ENCODE measurements around the gene WDFY2.

WDFY2 gene

DNA sequence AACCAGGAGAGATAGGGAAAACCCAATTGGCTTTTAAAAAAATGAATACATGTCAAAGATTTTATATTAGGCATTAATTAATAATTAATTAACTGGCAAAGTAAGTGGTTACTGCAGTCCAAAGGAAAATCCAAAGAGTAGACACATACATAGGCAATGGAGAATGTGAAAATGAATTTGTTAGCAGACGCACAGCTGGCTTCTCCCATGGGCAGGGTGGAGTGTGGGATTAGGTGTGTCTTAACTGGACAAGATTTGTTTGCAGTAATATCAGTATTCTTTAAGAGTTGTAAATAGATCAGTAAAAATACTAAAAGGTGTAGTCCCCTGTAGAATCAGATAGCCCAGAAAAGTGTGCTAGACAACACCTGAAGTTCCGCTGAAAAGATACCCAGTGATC is 161.0 kb downstream of the WDFY2 start:
- no peak for DNase-seq
- no peak overlapping the region for H3K4me3 ChIP-seq (ENCODE audit: low read depth, low read length)
- in situ Hi-C loops (cut with HindIII; ENCODE audit: low pct_ligation_motif_present, low sequenced_read_pairs): no loop called here
- no peak overlapping the region for H3K27ac ChIP-seq
- H3K27me3 ChIP-seq (replicated peaks): no peaks in the 10 kb centered on the region
- peaks cover 3% of the 10 kb centered on the region for H3K36me3 ChIP-seq (replicated peaks)
- TF ChIP-seq, protein P1, sequence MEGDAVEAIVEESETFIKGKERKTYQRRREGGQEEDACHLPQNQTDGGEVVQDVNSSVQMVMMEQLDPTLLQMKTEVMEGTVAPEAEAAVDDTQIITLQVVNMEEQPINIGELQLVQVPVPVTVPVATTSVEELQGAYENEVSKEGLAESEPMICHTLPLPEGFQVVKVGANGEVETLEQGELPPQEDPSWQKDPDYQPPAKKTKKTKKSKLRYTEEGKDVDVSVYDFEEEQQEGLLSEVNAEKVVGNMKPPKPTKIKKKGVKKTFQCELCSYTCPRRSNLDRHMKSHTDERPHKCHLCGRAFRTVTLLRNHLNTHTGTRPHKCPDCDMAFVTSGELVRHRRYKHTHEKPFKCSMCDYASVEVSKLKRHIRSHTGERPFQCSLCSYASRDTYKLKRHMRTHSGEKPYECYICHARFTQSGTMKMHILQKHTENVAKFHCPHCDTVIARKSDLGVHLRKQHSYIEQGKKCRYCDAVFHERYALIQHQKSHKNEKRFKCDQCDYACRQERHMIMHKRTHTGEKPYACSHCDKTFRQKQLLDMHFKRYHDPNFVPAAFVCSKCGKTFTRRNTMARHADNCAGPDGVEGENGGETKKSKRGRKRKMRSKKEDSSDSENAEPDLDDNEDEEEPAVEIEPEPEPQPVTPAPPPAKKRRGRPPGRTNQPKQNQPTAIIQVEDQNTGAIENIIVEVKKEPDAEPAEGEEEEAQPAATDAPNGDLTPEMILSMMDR (IDR thresholded peaks at IDR 0.05; ENCODE audit: low read depth, low read length, missing control alignments): no peak

DNA sequence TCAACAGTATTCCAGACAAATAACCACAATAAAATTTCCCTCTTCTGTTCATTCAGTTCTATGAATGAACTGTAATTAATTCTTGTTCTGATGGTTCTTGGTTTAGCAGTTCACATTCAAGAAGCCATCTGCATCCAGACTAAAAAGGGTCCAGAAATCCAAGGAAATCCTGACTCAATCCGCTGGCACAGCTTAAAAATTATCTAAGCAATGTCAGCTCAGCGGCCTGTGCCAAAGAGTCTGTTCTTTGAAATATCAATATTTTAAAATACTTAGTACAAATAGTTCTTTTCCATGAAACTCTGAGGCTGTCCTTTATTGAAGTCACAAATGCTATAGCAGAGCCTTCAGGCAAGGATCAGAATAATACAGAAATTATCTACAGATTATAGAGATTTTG is 162.5 kb downstream of the WDFY2 start:
- DNase-seq: no peak
- H3K36me3 ChIP-seq (replicated peaks): peaks cover 3% of the 10 kb centered on the region
- TF ChIP-seq, protein P1 (IDR thresholded peaks at IDR 0.05; ENCODE audit: low read depth, low read length, missing control alignments): no peak
- no peak overlapping the region for H3K27ac ChIP-seq
- in situ Hi-C loops (cut with HindIII; ENCODE audit: low pct_ligation_motif_present, low sequenced_read_pairs): no loop called here
- H3K27me3 ChIP-seq (replicated peaks): no peaks in the 10 kb centered on the region
- no peak overlapping the region for H3K4me3 ChIP-seq (ENCODE audit: low read depth, low read length)

DNA sequence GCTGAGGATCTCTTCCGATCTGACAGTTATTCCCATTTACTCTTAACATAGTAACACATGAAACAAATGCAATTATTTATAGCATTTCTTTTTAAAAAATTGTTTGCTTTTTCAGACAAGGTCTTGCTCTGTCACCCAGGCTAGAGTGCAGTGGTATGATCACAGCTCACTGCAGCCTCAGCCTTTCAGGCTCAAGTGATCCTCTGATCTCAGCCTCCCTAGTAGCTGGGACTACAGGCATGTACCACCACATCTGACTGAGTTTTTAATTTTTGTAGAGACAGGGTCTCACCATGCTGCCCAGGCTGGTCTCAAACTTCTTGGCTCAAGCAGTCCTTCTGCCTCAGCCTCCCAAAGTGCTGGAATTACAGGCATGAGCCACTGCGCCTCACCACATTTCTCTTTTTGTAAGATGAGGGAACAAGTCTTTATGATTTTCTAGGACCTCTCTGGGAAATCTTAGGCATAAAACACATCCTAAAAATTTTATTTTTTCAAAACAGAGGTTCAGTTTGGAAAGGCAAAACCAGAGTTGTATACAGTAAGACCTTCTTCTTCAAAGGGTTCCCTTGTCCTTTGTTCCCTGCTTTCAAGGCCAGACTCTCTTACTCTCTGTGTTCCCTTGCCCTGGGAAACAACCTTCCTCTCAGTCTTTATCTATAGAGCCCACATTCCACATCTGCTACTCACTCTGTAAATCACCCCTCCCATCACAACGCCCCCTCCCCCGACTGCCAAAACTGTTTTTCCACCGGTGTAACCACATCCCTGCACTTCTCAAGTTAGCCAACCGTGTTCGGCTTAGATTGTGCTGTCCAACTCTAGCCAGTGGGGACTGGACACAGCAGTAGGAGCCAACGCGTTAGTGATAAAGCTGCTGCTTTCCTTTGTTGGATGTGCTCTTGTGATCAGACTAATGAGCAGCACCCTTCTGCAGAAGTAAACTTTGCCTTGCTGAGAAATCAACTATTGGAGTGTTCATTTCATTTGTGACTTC is 163.5 kb downstream of the WDFY2 start:
- in situ Hi-C loops (cut with HindIII; ENCODE audit: low pct_ligation_motif_present, low sequenced_read_pairs): no loop called here
- H3K4me3 ChIP-seq (ENCODE audit: low read depth, low read length): no peak overlapping the region
- H3K27me3 ChIP-seq (replicated peaks): no peaks in the 10 kb centered on the region
- DNase-seq: no peak
- H3K36me3 ChIP-seq (replicated peaks): peaks cover 3% of the 10 kb centered on the region
- TF ChIP-seq, protein P1 (IDR thresholded peaks at IDR 0.05; ENCODE audit: low read depth, low read length, missing control alignments): no peak
- no peak overlapping the region for H3K27ac ChIP-seq

DNA sequence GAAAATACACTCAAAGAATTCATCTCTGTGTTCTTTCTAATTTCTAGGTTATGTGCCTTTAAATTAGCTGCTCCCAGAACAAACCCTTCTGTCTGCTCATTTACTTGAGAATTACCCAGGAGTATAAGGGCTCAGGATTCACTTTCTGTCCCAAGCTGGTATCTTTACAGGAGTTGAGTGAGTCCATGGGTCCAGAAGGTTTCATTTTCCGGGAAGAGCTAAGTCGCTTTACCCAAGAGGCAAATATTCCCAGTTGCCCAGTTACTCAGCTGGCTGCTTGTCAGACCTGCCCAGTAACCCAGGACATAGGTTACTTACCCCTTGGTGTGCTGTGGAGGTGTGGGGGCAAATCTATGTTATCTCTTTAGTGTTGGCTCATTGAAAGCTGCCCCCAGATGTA is 172.4 kb downstream of the WDFY2 start:
- no peak overlapping the region for H3K4me3 ChIP-seq (ENCODE audit: low read depth, low read length)
- H3K27me3 ChIP-seq (replicated peaks): no peaks in the 10 kb centered on the region
- H3K36me3 ChIP-seq (replicated peaks): peaks cover 27% of the 10 kb centered on the region
- DNase-seq: no peak
- H3K27ac ChIP-seq: no peak overlapping the region
- in situ Hi-C loops (cut with HindIII; ENCODE audit: low pct_ligation_motif_present, low sequenced_read_pairs): no loop called here
- TF ChIP-seq, protein P1 (IDR thresholded peaks at IDR 0.05; ENCODE audit: low read depth, low read length, missing control alignments): no peak

DNA sequence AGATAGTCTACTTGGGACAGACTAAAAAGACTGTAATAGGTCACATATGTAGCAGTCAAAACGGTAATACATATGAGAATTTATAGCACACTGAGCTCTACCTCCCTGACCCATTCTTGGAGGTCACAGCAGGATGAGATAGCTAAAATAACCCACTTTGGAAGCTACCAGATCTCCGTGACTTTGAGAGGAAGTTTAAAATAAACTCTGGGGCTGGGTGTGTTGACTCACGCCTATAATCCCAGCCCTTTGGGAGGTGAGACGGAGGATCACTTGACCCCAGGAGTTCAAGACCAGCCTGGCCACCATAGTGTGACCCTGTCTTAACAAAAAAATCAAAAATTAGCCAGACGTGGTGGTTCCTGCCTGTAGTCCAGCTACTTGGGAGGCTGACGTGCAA is 174.4 kb downstream of the WDFY2 start:
- H3K4me3 ChIP-seq (ENCODE audit: low read depth, low read length): no peak overlapping the region
- no peaks in the 10 kb centered on the region for H3K27me3 ChIP-seq (replicated peaks)
- peaks cover 23% of the 10 kb centered on the region for H3K36me3 ChIP-seq (replicated peaks)
- no peak overlapping the region for H3K27ac ChIP-seq
- DNase-seq: no peak
- TF ChIP-seq, protein P1 (IDR thresholded peaks at IDR 0.05; ENCODE audit: low read depth, low read length, missing control alignments): no peak
- in situ Hi-C loops (cut with HindIII; ENCODE audit: low pct_ligation_motif_present, low sequenced_read_pairs): no loop called here
